ENCODE measurements around the gene IGSF11.

Gene IGSF11

DNA sequence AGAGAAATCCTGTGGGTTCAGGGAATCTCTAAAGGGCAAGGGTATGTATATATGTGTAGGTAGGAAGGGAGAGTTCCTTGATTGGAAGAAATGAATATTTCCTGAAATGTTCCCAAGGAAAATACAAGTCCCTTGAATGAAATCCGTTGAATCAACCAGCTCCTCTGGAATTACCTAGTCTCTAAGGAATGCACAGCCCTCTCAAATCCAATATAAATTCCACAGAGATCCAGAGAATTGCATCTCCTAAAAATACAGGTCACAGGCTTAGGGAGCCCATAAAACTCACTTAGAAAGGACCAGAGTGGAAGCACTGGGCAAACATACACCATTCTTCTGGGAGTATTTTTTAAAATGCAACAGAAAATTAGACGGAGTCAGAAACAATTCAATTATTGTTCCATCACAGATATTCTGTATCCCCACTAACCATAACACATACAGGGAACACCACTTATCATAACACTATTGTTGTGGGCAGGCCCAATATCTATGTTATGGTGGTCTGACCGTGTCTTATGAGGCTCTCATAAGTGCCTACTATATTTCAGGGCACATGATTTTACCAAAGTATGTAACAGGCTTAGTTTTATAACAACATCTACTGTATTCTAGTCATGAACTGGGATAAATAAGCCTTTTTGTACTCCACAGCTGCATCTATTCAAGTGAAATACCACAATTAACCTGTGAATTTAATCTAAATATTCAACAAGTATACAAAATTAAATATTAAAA lies 43.7 kb downstream of the IGSF11 start:
- no peak overlapping the region for H3K4me3 ChIP-seq (ENCODE audit: control insufficient read depth, low read depth, low read length)
- TF ChIP-seq, protein P1, sequence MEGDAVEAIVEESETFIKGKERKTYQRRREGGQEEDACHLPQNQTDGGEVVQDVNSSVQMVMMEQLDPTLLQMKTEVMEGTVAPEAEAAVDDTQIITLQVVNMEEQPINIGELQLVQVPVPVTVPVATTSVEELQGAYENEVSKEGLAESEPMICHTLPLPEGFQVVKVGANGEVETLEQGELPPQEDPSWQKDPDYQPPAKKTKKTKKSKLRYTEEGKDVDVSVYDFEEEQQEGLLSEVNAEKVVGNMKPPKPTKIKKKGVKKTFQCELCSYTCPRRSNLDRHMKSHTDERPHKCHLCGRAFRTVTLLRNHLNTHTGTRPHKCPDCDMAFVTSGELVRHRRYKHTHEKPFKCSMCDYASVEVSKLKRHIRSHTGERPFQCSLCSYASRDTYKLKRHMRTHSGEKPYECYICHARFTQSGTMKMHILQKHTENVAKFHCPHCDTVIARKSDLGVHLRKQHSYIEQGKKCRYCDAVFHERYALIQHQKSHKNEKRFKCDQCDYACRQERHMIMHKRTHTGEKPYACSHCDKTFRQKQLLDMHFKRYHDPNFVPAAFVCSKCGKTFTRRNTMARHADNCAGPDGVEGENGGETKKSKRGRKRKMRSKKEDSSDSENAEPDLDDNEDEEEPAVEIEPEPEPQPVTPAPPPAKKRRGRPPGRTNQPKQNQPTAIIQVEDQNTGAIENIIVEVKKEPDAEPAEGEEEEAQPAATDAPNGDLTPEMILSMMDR (IDR thresholded peaks at IDR 0.05; ENCODE audit: control insufficient read depth, insufficient read depth, low read depth, low read length, missing control alignments), result no peak
- no peak for DNase-seq (ENCODE audit: low read depth)

DNA sequence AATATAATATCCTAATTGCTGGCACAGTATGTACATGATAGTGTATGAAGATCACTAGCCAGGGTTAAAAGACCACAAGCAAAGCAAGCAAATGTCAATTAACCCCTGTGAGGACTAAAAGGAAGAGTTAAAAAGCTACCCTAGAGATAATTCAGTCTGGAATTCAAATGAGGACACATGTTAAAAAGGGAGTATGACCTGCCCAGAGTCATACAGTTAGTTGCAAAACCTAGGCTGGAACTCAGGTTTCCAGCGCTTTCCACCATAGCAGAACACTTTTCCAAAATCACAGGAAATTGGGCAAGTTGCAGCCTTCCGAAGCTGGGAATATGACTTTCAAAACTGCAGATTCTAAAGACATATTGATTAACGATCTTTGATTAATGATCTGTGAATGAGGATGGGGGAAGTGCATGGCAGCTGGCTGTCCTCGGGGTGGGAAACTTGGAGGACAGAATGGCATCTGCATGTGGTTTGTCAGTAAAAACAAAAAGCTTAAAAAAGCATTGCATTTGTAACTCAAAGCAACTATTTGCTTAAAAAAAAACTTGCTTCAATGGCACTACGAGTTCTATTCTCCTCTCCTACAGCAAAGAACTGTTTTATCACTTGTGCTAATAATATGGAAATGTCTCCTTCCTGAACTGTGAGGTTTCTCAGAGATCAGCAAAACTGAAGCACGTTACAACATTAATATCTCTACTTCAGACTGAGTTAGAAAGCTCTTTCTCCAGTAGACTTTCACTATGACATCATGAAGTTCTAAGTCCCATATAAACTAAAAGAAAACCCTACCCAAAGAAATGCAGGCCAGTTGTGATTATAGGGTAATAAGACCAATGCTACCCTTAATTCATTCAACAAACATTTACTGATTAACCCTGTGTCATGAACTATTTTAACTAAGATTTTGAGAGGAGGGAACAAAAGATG lies 46.2 kb downstream of the IGSF11 start:
- TF ChIP-seq, protein P1 (IDR thresholded peaks at IDR 0.05; ENCODE audit: control insufficient read depth, insufficient read depth, low read depth, low read length, missing control alignments), result no peak
- DNase-seq (ENCODE audit: low read depth), result no peak
- no peak overlapping the region for H3K4me3 ChIP-seq (ENCODE audit: control insufficient read depth, low read depth, low read length)

DNA sequence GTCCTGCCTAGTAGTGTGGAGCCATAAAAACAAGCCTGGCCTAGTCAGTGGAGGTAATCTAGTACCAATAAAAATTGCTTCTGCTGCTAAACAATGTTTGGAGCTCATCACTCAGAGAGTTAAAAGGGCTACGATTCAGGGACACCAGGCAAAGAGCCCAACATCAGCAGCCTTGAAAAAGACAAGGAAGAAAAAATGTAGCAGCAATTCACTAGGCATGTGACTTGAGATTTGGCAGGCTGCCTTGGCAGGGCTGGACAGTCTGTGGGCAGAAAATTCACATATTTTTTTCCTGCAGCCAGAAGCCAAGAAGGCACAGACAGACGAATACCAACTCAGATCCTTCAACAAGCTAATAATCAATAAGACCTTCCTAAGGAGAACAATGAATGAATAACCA lies 47.2 kb downstream of the IGSF11 start:
- H3K4me3 ChIP-seq (ENCODE audit: control insufficient read depth, low read depth, low read length), result no peak overlapping the region
- TF ChIP-seq, protein P1 (IDR thresholded peaks at IDR 0.05; ENCODE audit: control insufficient read depth, insufficient read depth, low read depth, low read length, missing control alignments), result no peak
- DNase-seq (ENCODE audit: low read depth), result peak; percentile 2

DNA sequence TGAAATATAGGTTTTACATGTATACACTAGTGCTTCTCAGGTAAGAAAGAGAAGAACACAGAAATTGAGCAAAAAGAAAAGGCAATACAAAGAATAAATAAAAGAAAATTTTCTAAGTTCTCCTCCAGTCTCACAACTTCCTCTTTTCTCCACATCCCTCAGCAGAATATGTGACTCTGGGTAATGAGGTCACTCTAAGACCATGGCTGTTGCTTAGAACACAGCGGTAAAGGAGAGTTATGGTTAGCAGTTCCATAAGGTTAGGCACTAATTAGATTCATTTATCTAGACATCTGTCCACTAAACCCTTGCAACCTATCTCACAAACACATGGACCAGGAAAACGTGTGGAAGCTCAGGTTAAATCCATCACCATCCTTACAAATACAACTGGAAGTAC lies 47.9 kb downstream of the IGSF11 start:
- no peak for DNase-seq (ENCODE audit: low read depth)
- H3K4me3 ChIP-seq (ENCODE audit: control insufficient read depth, low read depth, low read length), result no peak overlapping the region
- TF ChIP-seq, protein P1 (IDR thresholded peaks at IDR 0.05; ENCODE audit: control insufficient read depth, insufficient read depth, low read depth, low read length, missing control alignments), result no peak

DNA sequence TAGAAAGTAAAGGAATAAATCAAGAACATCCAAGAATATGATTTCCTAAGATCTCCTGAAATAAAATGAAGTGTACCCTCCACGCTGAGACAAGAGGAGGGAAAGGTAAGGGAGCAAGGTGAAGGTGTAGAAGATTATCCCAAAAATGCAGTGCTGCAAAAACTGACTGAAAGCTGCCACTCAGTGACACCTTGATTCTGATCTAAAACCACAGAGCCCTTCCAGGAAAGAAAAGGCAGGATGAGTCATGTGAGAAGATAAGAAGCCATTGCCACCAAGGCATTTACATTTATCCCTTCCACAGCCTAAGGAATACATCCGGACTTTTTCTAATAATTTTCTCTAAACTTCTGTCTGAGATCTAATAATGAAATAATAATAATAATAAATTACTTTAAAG lies 49.9 kb downstream of the IGSF11 start:
- TF ChIP-seq, protein P1 (IDR thresholded peaks at IDR 0.05; ENCODE audit: control insufficient read depth, insufficient read depth, low read depth, low read length, missing control alignments), result no peak

DNA sequence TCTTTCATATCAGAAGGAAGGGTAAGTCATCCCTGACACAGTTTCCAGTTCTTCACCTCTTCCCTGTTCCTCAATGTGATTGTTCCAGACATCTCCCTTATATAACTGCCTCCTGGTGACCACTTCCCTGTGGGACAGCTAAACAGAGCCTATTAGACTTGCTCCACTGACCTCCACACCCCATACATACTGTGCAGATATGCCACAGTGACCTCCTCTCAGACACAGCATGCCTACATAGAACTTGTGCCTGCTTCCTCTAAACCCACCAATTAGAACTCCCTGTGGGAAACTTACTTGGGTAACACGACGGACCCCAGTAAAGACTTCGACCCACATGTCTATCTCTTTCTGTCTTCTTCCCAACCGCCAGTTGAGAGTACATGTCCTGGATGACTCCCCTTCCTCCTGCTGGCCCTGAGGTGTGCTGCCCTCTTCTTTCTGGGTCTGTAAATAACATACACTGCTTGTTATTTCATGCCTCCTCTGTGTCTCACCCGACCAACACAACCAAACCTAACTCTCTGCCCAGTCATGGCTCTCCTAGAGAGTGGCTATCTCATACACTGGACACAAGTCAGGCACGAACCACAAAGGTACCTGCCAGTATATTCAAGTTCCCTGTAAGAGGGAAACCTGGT lies 53.0 kb downstream of the IGSF11 start:
- TF ChIP-seq, protein P1 (IDR thresholded peaks at IDR 0.05; ENCODE audit: control insufficient read depth, insufficient read depth, low read depth, low read length, missing control alignments), result no peak
- no peak for DNase-seq (ENCODE audit: low read depth)
- H3K4me3 ChIP-seq (ENCODE audit: control insufficient read depth, low read depth, low read length), result no peak overlapping the region

More for the DNA sequence above, 49.9 kb downstream of the IGSF11 start:
- no peak overlapping the region for H3K4me3 ChIP-seq (ENCODE audit: control insufficient read depth, low read depth, low read length)
- no peak for DNase-seq (ENCODE audit: low read depth)
